Upper lobe of right lung (tissue), 1 donor: ENCODE results near the gene GALNT17. TPM values are rescaled to one million over a fixed set of nuclear protein-coding genes. Genes with fewer than 3 reads are reported as not detected.

ENCODE experiments used
- ATAC-seq: fragments of 200-7000 bp; cut with Tn5 transposase; one replicate; pipeline ENCODE4 v1.9.1; 2020; ENCODE audit warnings: mild to moderate bottlenecking, moderate library complexity
- DNase-seq: peaks from one replicate; pipeline ENCODE4 v3.0.0-alpha.2; 2020
- H3K27ac ChIP-seq: fragments of 200-600 bp; one replicate; pipeline ENCODE4 v1.8.0; 2022
- H3K27me3 ChIP-seq: fragments of 200-600 bp; one replicate; pipeline ENCODE4 v1.8.0; 2022; ENCODE audit warnings: mild to moderate bottlenecking
- H3K36me3 ChIP-seq: fragments of 200-600 bp; one replicate; pipeline ENCODE4 v1.8.0; 2022
- H3K4me1 ChIP-seq: fragments of 200-600 bp; one replicate; pipeline ENCODE4 v1.8.0; 2022
- H3K4me3 ChIP-seq: fragments of 200-600 bp; one replicate; pipeline ENCODE4 v1.8.0; 2022; ENCODE audit warnings: mild to moderate bottlenecking
- H3K9me3 ChIP-seq: fragments of 200-600 bp; one replicate; pipeline ENCODE4 v1.8.0; 2022
- intact Hi-C: fragments of 100-400 bp; cut with DNase I; formaldehyde crosslinking; loops from one replicate; pipeline ENCODE4 v1.11.0; 2022
- total RNA-seq: library from RNA; stranded (reverse); fragmentation: NEBNext Ultra II Directional; extraction: Animal tissue kit (Norgen Biotek cat#: 25700); gene quantifications from one replicate; pipeline ENCODE4 v1.2.1, GENCODE V29; 2021
- TF ChIP-seq, protein P1 (sequence below): fragments of 200-600 bp; IDR thresholded peaks from one replicate; pipeline ENCODE4 v1.8.0; 2022; ENCODE audit warnings: antibody characterized with exemption
- donor health status: DM: no; HTN: yes; CAD: no; lungs with severe emphysema.

GALNT17 gene
- total RNA-seq, 1 donor from 2014 or later: 7.1 TPM

DNA sequence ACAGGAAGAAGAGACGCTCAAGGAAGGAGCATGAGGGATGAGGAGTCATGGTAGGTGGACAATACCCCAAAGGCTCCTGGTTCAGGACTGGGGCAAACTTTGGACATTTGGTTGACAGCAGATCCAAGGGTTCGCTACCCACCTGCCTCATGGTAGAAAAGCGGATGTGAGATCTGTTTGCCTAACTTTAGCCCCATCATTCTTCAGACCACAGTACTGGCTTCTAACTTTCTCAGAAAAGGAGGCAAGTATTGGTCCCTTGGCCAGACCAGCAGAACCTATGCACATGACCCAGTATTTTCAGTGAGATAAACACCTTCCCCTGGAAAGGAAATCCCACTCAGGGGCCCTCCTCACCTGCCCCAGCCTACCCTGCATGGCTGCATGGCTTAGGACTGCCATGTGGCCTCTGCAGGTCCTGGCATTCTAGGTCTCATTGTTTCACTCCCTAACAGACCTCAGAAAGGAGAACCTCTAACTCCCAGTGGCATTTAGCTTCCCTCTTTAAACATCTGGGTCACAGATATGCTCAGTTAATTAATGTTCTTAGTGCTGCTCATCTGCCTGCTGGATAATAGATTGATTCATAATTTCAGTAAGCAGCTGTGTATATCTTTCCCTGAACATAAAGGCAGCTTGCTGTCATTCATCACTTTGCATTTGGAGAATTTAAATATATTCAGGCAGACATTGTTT, 574.1 kb downstream of the GALNT17 start:
- H3K27me3 ChIP-seq: no peaks in the 10 kb centered on the region
- intact Hi-C loops: no loop called here
- H3K36me3 ChIP-seq: no peaks in the 10 kb centered on the region
- TF ChIP-seq, protein P1, sequence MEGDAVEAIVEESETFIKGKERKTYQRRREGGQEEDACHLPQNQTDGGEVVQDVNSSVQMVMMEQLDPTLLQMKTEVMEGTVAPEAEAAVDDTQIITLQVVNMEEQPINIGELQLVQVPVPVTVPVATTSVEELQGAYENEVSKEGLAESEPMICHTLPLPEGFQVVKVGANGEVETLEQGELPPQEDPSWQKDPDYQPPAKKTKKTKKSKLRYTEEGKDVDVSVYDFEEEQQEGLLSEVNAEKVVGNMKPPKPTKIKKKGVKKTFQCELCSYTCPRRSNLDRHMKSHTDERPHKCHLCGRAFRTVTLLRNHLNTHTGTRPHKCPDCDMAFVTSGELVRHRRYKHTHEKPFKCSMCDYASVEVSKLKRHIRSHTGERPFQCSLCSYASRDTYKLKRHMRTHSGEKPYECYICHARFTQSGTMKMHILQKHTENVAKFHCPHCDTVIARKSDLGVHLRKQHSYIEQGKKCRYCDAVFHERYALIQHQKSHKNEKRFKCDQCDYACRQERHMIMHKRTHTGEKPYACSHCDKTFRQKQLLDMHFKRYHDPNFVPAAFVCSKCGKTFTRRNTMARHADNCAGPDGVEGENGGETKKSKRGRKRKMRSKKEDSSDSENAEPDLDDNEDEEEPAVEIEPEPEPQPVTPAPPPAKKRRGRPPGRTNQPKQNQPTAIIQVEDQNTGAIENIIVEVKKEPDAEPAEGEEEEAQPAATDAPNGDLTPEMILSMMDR: no peak
- H3K9me3 ChIP-seq: no peaks in the 10 kb centered on the region
- no peaks in the 10 kb centered on the region for H3K4me1 ChIP-seq
- ATAC-seq (no peak), DNase-seq (no peak)
- no peak overlapping the region for H3K4me3 ChIP-seq
- no peak overlapping the region for H3K27ac ChIP-seq

DNA sequence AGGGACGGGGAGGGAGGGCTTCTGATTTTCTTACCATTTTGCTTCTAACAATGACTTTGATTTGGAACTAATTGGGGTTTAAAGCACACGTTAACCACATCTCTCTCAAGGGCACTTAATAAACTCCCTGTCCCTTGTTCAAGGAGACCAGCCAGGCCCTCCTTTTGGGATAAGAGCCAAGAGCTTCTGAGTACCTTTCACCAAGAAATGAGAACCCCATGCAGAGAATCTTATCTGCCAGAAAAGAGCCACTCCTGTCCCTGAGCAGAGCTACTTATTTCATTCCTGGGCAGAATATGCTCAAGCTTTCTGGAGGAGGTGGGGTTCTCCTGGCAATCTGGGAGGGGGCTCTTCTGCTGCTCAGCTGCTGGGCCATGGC, 574.6 kb downstream of the GALNT17 start:
- H3K9me3 ChIP-seq: no peaks in the 10 kb centered on the region
- no peaks in the 10 kb centered on the region for H3K27me3 ChIP-seq
- TF ChIP-seq, protein P1: no peak
- no peak overlapping the region for H3K27ac ChIP-seq
- intact Hi-C loops: no loop called here
- H3K4me1 ChIP-seq: no peaks in the 10 kb centered on the region
- DNase-seq: no peak
- no peaks in the 10 kb centered on the region for H3K36me3 ChIP-seq
- no peak overlapping the region for H3K4me3 ChIP-seq
- ATAC-seq: no peak

DNA sequence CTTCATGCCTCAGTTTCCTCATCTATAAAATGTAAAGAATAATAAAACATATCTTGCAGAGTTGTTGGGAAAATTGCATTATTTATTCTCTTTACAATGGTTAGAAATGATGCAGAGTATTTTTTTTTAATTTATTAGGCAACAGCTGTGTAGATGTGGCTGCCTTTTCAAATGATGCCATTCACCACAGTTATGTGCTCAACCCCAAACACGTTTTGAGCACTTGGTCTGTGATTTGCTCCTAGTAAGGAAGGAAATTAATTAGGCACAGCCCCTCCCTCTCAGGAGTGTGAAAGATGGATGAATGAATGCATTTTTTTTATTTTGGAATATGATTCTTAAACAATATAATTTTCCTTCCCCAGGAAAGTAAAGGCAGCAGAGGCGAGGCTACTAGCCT, 575.1 kb downstream of the GALNT17 start:
- Histone ChIP-seq H3K4me1 (no peaks in the 10 kb centered on the region), H3K27ac (no peak overlapping the region), H3K36me3 (no peaks in the 10 kb centered on the region), H3K9me3 (no peaks in the 10 kb centered on the region), H3K27me3 (no peaks in the 10 kb centered on the region), H3K4me3 (no peak overlapping the region)
- TF ChIP-seq, protein P1: no peak
- no peak for ATAC-seq
- DNase-seq: no peak
- intact Hi-C loops: no loop called here

DNA sequence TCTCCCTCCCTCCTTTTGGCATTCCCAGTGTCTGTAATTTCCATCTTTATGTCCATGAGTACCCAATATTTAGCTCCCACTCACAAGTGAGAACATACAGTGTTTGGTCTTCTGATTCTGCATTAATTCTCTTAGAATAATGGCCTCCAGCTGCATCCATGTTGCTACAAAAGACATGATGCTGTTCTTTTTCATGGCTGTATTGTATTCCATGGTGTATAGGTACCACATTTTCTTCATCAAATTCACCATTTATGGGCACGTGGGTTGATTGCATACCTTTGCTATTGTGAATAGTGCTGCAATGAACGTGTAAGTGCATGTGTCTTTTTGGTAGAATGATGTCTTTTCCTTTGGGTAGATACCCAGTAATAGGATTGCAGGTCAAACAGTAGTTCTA, 576.8 kb downstream of the GALNT17 start:
- ATAC-seq: no peak
- Histone ChIP-seq H3K4me3 (no peak overlapping the region), H3K9me3 (no peaks in the 10 kb centered on the region), H3K27me3 (no peaks in the 10 kb centered on the region), H3K36me3 (no peaks in the 10 kb centered on the region), H3K27ac (no peak overlapping the region), H3K4me1 (no peaks in the 10 kb centered on the region)
- TF ChIP-seq, protein P1: no peak
- DNase-seq: no peak
- intact Hi-C loops: no loop called here

DNA sequence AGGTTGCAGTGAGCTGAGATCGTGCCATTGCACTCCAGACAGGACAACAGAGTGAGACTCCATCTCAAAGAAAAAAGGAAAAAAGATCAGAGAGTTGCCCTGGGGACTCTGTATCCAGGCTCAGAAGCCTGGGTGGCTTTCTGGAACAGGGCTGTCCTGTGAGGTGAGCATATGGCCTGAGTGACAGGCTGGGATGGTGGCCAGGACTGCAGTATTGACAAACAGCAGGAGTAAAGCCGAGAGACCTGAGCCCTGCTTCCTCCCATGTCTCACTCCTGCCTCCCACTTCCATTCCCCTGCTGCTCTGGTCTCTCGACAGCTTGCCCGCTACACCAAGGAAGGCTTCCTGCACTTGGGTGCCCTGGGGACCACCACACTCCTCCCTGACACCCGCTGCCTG, 578.5 kb downstream of the GALNT17 start:
- no peaks in the 10 kb centered on the region for H3K4me1 ChIP-seq
- no peak for ATAC-seq
- H3K9me3 ChIP-seq: no peaks in the 10 kb centered on the region
- H3K27ac ChIP-seq: no peak overlapping the region
- intact Hi-C loops: no loop called here
- no peaks in the 10 kb centered on the region for H3K36me3 ChIP-seq
- H3K27me3 ChIP-seq: no peaks in the 10 kb centered on the region
- DNase-seq: no peak
- TF ChIP-seq, protein P1: no peak
- H3K4me3 ChIP-seq: no peak overlapping the region
